Liver (tissue), 9 donors: ENCODE measurements around the gene LAMB1. TPM values are rescaled to one million over a fixed set of nuclear protein-coding genes. Genes with fewer than 3 reads are reported as not detected.

Source experiments
- DNase-seq: peaks from one replicate; pipeline ENCODE4 v3.0.0-alpha.2; 2017; ENCODE audit warnings: low spot score
- H3K27ac ChIP-seq, 2 donors: one replicate each; pipeline ENCODE4 v1.7.0; 2013; ENCODE audit warnings: inconsistent platforms in 2 of 2, low read length in 2 of 2, control low read depth in 1 of 2, low read depth in 1 of 2, mild to moderate bottlenecking in 1 of 2
- H3K27me3 ChIP-seq, 4 donors: one replicate each; pipeline versions ENCODE4 v1.6.1 to v1.7.0; 2013; ENCODE audit warnings: low read length in 3 of 4, inconsistent platforms in 1 of 4, mild to moderate bottlenecking in 1 of 4, moderate library complexity in 1 of 4; ENCODE audit not compliant: control insufficient read depth in 4 of 4, insufficient read depth in 4 of 4
- H3K36me3 ChIP-seq, 4 donors: one replicate each; pipeline versions ENCODE4 v1.6.1 to v1.7.0; 2013; ENCODE audit warnings: low read length in 3 of 4, mild to moderate bottlenecking in 3 of 4, low read depth in 1 of 4, moderate library complexity in 1 of 4; ENCODE audit not compliant: control insufficient read depth in 4 of 4, insufficient read depth in 3 of 4
- H3K4me1 ChIP-seq, 4 donors: one replicate each; pipeline versions ENCODE4 v1.6.1 to v1.7.0; 2013; ENCODE audit warnings: low read length in 3 of 4, mild to moderate bottlenecking in 3 of 4, moderate library complexity in 1 of 4; ENCODE audit not compliant: control insufficient read depth in 4 of 4, insufficient read depth in 4 of 4
- H3K4me3 ChIP-seq, 3 donors: one replicate each; pipeline versions ENCODE4 v1.6.1 to v1.7.0; 2013; ENCODE audit warnings: low read length in 3 of 3, control low read depth in 1 of 3, low read depth in 1 of 3, mild to moderate bottlenecking in 1 of 3
- H3K9ac ChIP-seq, 2 donors: one replicate each; pipeline ENCODE4 v1.7.0; 2013; ENCODE audit warnings: low read length in 2 of 2, mild to moderate bottlenecking in 2 of 2, moderate library complexity in 2 of 2, control low read depth in 1 of 2, low read depth in 1 of 2
- H3K9me3 ChIP-seq, 4 donors: one replicate each; pipeline versions ENCODE4 v1.6.1 to v1.7.0; 2013; ENCODE audit warnings: low read length in 3 of 4; ENCODE audit not compliant: control insufficient read depth in 4 of 4
- EGR1 ChIP-seq, 2 donors: IDR thresholded peaks; 2 replicates each; pipeline ENCODE4 v1.6.1; 2016 to 2018; ENCODE audit warnings: antibody characterized with exemption in 2 of 2, low read depth in 2 of 2
- FOXA1 ChIP-seq: IDR thresholded peaks from 2 replicates; pipeline ENCODE4 v1.6.1; 2016; ENCODE audit warnings: antibody characterized with exemption
- FOXA2 ChIP-seq: IDR thresholded peaks from 2 replicates; pipeline ENCODE4 v1.6.1; 2016; ENCODE audit warnings: antibody characterized with exemption
- GABPA ChIP-seq, 2 donors: IDR thresholded peaks in 1 of 2; conservative IDR thresholded peaks in 1 of 2; 2 replicates each; pipeline ENCODE4 v1.6.1; 2016; ENCODE audit warnings: antibody characterized with exemption in 2 of 2, mild to moderate bottlenecking in 1 of 2, moderate library complexity in 1 of 2
- HNF4A ChIP-seq, 2 donors: conservative IDR thresholded peaks; 2 replicates each; pipeline ENCODE4 v1.6.1; 2016; ENCODE audit warnings: antibody characterized with exemption in 2 of 2, mild to moderate bottlenecking in 2 of 2
- HNF4G ChIP-seq: IDR thresholded peaks from 2 replicates; pipeline ENCODE4 v1.6.1; 2016; ENCODE audit warnings: antibody characterized with exemption
- NR2F2 ChIP-seq: IDR thresholded peaks from 2 replicates; pipeline ENCODE4 v1.6.1; 2016; ENCODE audit warnings: antibody characterized with exemption
- RAD21 ChIP-seq, 2 donors: IDR thresholded peaks; 2 replicates each; pipeline ENCODE4 v1.6.1; 2016; ENCODE audit warnings: antibody characterized with exemption in 2 of 2, mild to moderate bottlenecking in 2 of 2
- RXRA ChIP-seq, 2 donors: IDR thresholded peaks; 2 replicates each; pipeline ENCODE4 v1.6.1; 2017 to 2018; ENCODE audit warnings: antibody characterized with exemption in 2 of 2, mild to moderate bottlenecking in 1 of 2
- SP1 ChIP-seq: IDR thresholded peaks from 2 replicates; pipeline ENCODE4 v1.6.1; 2018; ENCODE audit warnings: antibody characterized with exemption, mild to moderate bottlenecking
- YY1 ChIP-seq: IDR thresholded peaks from 2 replicates; pipeline ENCODE4 v1.6.1; 2016; ENCODE audit warnings: antibody characterized with exemption, mild to moderate bottlenecking
- WGBS: extraction: QIAGEN DNeasy Blood & Tissue Kit; methylation state at CpG from one replicate; pipeline ENCODE4 v1.1.7; 2013; 5-methylcytosine and 5-hydroxymethylcytosine counted together
- polyA plus RNA-seq, 2 donors: library from polyadenylated mRNA; stranded (reverse) in 1 of 2; unstranded in 1 of 2; fragments of 200-250 nt in 1 of 2; fragments of >200 nt in 1 of 2; fragmentation: Nextera tagmentation in 1 of 2; extraction: Ambion mirVana in 1 of 2; gene quantifications; one replicate each; pipeline versions ENCODE4 v1.2.1 to v1.2.3, GENCODE V29; 2013 to 2015
- total RNA-seq, 2 donors: library from RNA; depleted of rRNA; stranded (reverse); fragments of >200 nt; gene quantifications; one replicate each; pipeline ENCODE4 v1.2.3, GENCODE V29; 2014
- TF ChIP-seq, protein P1 (sequence below): IDR thresholded peaks from 2 replicates; pipeline ENCODE4 v1.6.1; 2016; ENCODE audit warnings: antibody characterized with exemption, mild to moderate bottlenecking
- TF ChIP-seq, protein P2 (sequence below): fragments of 150-350 bp; IDR thresholded peaks from 2 replicates; pipeline ENCODE4 v1.5.1; 2017; ENCODE audit warnings: improper control_type of control experiment, low read depth, low read length; ENCODE audit not compliant: missing input control
- TF ChIP-seq, protein P3 (sequence below): IDR thresholded peaks from 2 replicates; pipeline ENCODE4 v1.6.1; 2016; ENCODE audit warnings: antibody characterized with exemption
- TF ChIP-seq, protein P4 (sequence below): IDR thresholded peaks from 2 replicates; pipeline ENCODE4 v1.6.1; 2016; ENCODE audit warnings: antibody characterized with exemption
- donor health status: healthy.
- donor health status: healthy.
- donor health status: healthy.
- donor health status: healthy.
- donor health status: healthy.

Gene LAMB1
- total and polyA plus RNA-seq, 4 donors, result 12.6 to 63.1 (median 25.8) TPM

DNA sequence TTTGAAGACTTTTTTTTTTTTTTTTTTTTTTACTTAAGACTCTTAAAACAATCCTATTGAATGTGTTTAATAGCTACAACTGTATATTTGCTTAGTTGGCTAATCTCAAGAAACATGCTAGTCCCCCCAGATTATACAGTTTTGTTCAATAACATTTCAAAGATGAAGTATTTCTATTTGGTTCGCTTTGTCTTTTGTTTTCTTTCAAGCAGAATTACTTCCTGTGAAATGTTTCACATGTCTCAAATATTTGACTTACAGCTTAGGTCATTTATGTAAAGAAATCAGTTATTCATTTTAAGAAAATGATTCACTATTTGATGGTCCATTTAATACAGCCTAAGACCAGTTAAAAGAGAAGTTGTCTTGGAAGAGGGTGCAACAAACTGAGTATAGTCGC lies 12.8 kb upstream of the LAMB1 start:
- Histone ChIP-seq H3K27ac (no peak overlapping the region), H3K9me3 (no peaks in the 10 kb centered on the region), H3K4me3 (no peak overlapping the region), H3K9ac (no peak overlapping the region), H3K27me3 (no peaks in the 10 kb centered on the region), H3K4me1 (peaks cover 0 to 4% (median 2%) of the 10 kb centered on the region in 4 donors), H3K36me3 (no peaks in the 10 kb centered on the region)
- DNase-seq, result no peak
- 90% methylated on average over 2 of the region's 2 CpGs for WGBS
- TF ChIP-seq NR2F2 (no peak), FOXA1 (no peak), EGR1 (IDR thresholded peaks at IDR 0.05; ENCODE audit: low read depth in 2 of 2) (no peak), FOXA2 (no peak), HNF4A (conservative IDR thresholded peaks at IDR 0.05) (no peak), RXRA (IDR thresholded peaks at IDR 0.05) (no peak)
- TF ChIP-seq, protein P1, sequence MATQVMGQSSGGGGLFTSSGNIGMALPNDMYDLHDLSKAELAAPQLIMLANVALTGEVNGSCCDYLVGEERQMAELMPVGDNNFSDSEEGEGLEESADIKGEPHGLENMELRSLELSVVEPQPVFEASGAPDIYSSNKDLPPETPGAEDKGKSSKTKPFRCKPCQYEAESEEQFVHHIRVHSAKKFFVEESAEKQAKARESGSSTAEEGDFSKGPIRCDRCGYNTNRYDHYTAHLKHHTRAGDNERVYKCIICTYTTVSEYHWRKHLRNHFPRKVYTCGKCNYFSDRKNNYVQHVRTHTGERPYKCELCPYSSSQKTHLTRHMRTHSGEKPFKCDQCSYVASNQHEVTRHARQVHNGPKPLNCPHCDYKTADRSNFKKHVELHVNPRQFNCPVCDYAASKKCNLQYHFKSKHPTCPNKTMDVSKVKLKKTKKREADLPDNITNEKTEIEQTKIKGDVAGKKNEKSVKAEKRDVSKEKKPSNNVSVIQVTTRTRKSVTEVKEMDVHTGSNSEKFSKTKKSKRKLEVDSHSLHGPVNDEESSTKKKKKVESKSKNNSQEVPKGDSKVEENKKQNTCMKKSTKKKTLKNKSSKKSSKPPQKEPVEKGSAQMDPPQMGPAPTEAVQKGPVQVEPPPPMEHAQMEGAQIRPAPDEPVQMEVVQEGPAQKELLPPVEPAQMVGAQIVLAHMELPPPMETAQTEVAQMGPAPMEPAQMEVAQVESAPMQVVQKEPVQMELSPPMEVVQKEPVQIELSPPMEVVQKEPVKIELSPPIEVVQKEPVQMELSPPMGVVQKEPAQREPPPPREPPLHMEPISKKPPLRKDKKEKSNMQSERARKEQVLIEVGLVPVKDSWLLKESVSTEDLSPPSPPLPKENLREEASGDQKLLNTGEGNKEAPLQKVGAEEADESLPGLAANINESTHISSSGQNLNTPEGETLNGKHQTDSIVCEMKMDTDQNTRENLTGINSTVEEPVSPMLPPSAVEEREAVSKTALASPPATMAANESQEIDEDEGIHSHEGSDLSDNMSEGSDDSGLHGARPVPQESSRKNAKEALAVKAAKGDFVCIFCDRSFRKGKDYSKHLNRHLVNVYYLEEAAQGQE, result no peak
- TF ChIP-seq, protein P2, sequence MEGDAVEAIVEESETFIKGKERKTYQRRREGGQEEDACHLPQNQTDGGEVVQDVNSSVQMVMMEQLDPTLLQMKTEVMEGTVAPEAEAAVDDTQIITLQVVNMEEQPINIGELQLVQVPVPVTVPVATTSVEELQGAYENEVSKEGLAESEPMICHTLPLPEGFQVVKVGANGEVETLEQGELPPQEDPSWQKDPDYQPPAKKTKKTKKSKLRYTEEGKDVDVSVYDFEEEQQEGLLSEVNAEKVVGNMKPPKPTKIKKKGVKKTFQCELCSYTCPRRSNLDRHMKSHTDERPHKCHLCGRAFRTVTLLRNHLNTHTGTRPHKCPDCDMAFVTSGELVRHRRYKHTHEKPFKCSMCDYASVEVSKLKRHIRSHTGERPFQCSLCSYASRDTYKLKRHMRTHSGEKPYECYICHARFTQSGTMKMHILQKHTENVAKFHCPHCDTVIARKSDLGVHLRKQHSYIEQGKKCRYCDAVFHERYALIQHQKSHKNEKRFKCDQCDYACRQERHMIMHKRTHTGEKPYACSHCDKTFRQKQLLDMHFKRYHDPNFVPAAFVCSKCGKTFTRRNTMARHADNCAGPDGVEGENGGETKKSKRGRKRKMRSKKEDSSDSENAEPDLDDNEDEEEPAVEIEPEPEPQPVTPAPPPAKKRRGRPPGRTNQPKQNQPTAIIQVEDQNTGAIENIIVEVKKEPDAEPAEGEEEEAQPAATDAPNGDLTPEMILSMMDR, result no peak
- TF ChIP-seq, protein P3, sequence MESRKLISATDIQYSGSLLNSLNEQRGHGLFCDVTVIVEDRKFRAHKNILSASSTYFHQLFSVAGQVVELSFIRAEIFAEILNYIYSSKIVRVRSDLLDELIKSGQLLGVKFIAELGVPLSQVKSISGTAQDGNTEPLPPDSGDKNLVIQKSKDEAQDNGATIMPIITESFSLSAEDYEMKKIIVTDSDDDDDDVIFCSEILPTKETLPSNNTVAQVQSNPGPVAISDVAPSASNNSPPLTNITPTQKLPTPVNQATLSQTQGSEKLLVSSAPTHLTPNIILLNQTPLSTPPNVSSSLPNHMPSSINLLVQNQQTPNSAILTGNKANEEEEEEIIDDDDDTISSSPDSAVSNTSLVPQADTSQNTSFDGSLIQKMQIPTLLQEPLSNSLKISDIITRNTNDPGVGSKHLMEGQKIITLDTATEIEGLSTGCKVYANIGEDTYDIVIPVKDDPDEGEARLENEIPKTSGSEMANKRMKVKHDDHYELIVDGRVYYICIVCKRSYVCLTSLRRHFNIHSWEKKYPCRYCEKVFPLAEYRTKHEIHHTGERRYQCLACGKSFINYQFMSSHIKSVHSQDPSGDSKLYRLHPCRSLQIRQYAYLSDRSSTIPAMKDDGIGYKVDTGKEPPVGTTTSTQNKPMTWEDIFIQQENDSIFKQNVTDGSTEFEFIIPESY, result no peak

DNA sequence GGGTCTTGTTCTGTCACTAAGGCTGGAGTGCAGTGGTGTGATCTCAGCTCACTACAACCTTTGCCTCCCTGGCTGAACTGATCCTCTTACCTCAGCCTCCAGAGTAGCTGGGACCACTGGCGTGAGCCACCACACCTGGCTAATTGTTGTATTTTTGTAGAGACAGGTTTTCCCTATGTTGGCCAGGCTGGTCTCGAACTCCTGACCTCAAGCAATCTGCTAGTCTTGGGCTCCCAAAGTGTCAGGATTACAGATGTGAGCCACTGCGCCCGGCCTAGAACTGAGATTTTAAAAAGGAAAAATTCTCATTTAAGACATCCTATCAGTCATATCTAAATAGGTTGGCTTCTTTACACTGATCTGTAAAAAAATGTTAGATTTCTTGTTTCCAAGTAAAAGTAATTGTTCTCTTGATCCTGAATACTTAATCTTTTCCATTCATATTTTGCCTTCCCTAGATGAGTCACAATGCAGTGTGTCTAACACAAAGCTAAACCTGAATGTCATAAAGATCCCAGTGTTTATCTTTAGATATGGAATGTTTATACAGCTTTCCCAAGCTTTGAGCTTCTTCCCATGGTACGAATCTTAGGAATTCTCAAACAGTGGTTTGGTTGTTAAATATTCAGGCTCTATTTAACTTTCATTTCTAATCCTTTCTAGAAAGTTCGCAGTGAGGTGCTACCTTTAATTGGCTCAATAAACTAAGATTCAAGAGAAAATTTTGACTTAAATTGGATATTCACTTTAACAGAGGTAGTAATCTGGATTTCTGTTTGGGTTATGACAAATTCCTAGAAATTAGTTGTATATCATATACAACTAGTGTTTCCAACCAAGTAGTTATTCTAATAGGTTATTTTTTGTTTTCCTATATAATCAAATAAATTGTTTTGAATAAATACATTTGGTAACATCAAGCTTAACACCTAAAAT lies 12.1 kb upstream of the LAMB1 start:
- no peak overlapping the region for H3K4me3 ChIP-seq
- DNase-seq, result no peak
- peaks cover 0 to 9% (median 4%) of the 10 kb centered on the region in 4 donors for H3K4me1 ChIP-seq
- no peaks in the 10 kb centered on the region for H3K27me3 ChIP-seq
- no peaks in the 10 kb centered on the region for H3K9me3 ChIP-seq
- WGBS, result 81% methylated on average over 6 of the region's 6 CpGs
- H3K9ac ChIP-seq, result no peak overlapping the region
- no peaks in the 10 kb centered on the region for H3K36me3 ChIP-seq
- H3K27ac ChIP-seq, result no peak overlapping the region
- TF ChIP-seq FOXA2, result no peak
- TF ChIP-seq RXRA (IDR thresholded peaks at IDR 0.05), result no peak
- no peak for TF ChIP-seq GABPA (IDR thresholded peaks at IDR 0.05 in 1 of 2, conservative IDR thresholded peaks at IDR 0.05 in 1 of 2)
- TF ChIP-seq, protein P2, result no peak
- no peak for TF ChIP-seq RAD21 (IDR thresholded peaks at IDR 0.05)
- TF ChIP-seq FOXA1, result no peak
- TF ChIP-seq, protein P1, result no peak
- no peak for TF ChIP-seq HNF4A (conservative IDR thresholded peaks at IDR 0.05)
- TF ChIP-seq SP1, result no peak
- TF ChIP-seq, protein P4, sequence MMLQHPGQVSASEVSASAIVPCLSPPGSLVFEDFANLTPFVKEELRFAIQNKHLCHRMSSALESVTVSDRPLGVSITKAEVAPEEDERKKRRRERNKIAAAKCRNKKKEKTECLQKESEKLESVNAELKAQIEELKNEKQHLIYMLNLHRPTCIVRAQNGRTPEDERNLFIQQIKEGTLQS, result no peak
- TF ChIP-seq YY1, result no peak
- TF ChIP-seq HNF4G, result no peak
